Lung (tissue), 12 donors: Measurements from ENCODE around the gene NET1. TPM values are rescaled to one million over a fixed set of nuclear protein-coding genes. Genes with fewer than 3 reads are reported as not detected.

Source experiments
- ATAC-seq: fragments of 200-7000 bp; cut with Tn5 transposase; one replicate; pipeline ENCODE4 v1.9.1; 2020; ENCODE audit warnings: moderate number of reproducible peaks; ENCODE audit not compliant: insufficient read depth, low FRiP score
- DNase-seq, 3 donors: peaks; one replicate each; pipeline ENCODE4 v3.0.0-alpha.2; 2013 to 2017
- H3K27ac ChIP-seq, 2 donors: one replicate each; pipeline ENCODE4 v1.5.1; 2013; ENCODE audit warnings: mild to moderate bottlenecking in 2 of 2, moderate library complexity in 2 of 2, control low read depth in 1 of 2, inconsistent platforms in 1 of 2, low read depth in 1 of 2, low read length in 1 of 2
- H3K27me3 ChIP-seq, 3 donors: one replicate each; pipeline ENCODE4 v1.5.1; 2013; ENCODE audit warnings: low read length in 2 of 3; ENCODE audit not compliant: control insufficient read depth in 3 of 3, insufficient read depth in 3 of 3
- H3K36me3 ChIP-seq, 4 donors: one replicate each; pipeline ENCODE4 v1.5.1; 2013; ENCODE audit warnings: low read length in 4 of 4, mild to moderate bottlenecking in 1 of 4, moderate library complexity in 1 of 4; ENCODE audit not compliant: control insufficient read depth in 4 of 4, insufficient read depth in 4 of 4
- H3K4me1 ChIP-seq, 5 donors: one replicate each; pipeline ENCODE4 v1.5.1; 2013; ENCODE audit warnings: low read length in 5 of 5, mild to moderate bottlenecking in 2 of 5, moderate library complexity in 1 of 5; ENCODE audit not compliant: control insufficient read depth in 5 of 5, insufficient read depth in 5 of 5
- H3K4me3 ChIP-seq: one replicate; pipeline ENCODE4 v1.5.1; 2013; ENCODE audit warnings: mild to moderate bottlenecking, control low read depth, moderate library complexity
- H3K9ac ChIP-seq, 2 donors: one replicate each; pipeline ENCODE4 v1.5.1; 2013; ENCODE audit warnings: low read length in 2 of 2, control low read depth in 1 of 2; ENCODE audit not compliant: insufficient read depth in 1 of 2
- H3K9me3 ChIP-seq, 4 donors: one replicate each; pipeline ENCODE4 v1.5.1; 2013; ENCODE audit warnings: low read length in 3 of 4, mild to moderate bottlenecking in 1 of 4, moderate library complexity in 1 of 4; ENCODE audit not compliant: control insufficient read depth in 4 of 4, insufficient read depth in 3 of 4
- CTCF ChIP-seq: IDR thresholded peaks from 2 replicates; pipeline ENCODE4 v1.5.1; 2012; ENCODE audit warnings: mild to moderate bottlenecking; ENCODE audit errors: control extremely low read depth, extremely low read depth
- WGBS, 2 donors: extraction: QIAGEN DNeasy Blood & Tissue Kit; methylation state at CpG; one replicate each; pipeline ENCODE4 v1.1.7; 2013; 5-methylcytosine and 5-hydroxymethylcytosine counted together
- polyA plus RNA-seq, 2 donors: library from polyadenylated mRNA; stranded (reverse); fragments of 200-250 nt; gene quantifications; one replicate each; pipeline ENCODE4 v1.2.1, GENCODE V29; 2013
- total RNA-seq, 2 donors: library from RNA; depleted of rRNA in 1 of 2; stranded (reverse); fragments of >200 nt in 1 of 2; gene quantifications; one replicate each; pipeline ENCODE4 v1.2.1, GENCODE V29; 2014 to 2021
- donor health status: control.
- donor health status: control.
- donor health status: Bipolar disorder and iron deficiency.
- donor health status: healthy.
- donor health status: DM: yes; HTN: yes; CAD: no.

NET1 gene
- total and polyA plus RNA-seq, 4 donors, result 17.4 to 98.7 (median 35.9) TPM

- 90 to 91% methylated on average over 18 to 19 of the region's 19 CpGs for WGBS, 2 donors
- no peak overlapping the region for H3K9ac ChIP-seq
- TF ChIP-seq CTCF, result no peak
- ATAC-seq (no peak), DNase-seq (no peak)
- H3K36me3 ChIP-seq, result no peaks in the 10 kb centered on the region
- H3K27me3 ChIP-seq, result no peaks in the 10 kb centered on the region
- no peak overlapping the region for H3K27ac ChIP-seq
- peaks cover 0 to 31% (median 14%) of the 10 kb centered on the region in 5 donors for H3K4me1 ChIP-seq
- H3K4me3 ChIP-seq, result no peak overlapping the region
- H3K9me3 ChIP-seq, result no peaks in the 10 kb centered on the region
Measured at GRCh38 chr10:5506751-5507648, 94.6 kb downstream of the NET1 start.

GRCh38 chr10:5507649-5508131 lies 95.3 kb downstream of the NET1 start:
- no peak for DNase-seq
- Histone ChIP-seq H3K9me3 (no peaks in the 10 kb centered on the region), H3K4me3 (no peak overlapping the region), H3K36me3 (no peaks in the 10 kb centered on the region), H3K9ac (no peak overlapping the region), H3K4me1 (peaks cover 0 to 27% (median 11%) of the 10 kb centered on the region in 5 donors), H3K27me3 (no peaks in the 10 kb centered on the region), H3K27ac (no peak overlapping the region)
- no peak for ATAC-seq
- WGBS, 2 donors, result 92 to 94% methylated on average over 14 of the region's 14 CpGs
- no peak for TF ChIP-seq CTCF

GRCh38 chr10:5508161-5508604 lies 95.8 kb downstream of the NET1 start:
- DNase-seq, result no peak
- no peak for TF ChIP-seq CTCF
- H3K4me1 ChIP-seq, result peaks cover 0 to 22% (median 6%) of the 10 kb centered on the region in 5 donors
- ATAC-seq, result no peak
- H3K9me3 ChIP-seq, result no peaks in the 10 kb centered on the region
- WGBS, 2 donors, result 91 to 94% methylated on average over 18 of the region's 18 CpGs
- no peak overlapping the region for H3K27ac ChIP-seq
- H3K27me3 ChIP-seq, result no peaks in the 10 kb centered on the region
- no peak overlapping the region for H3K4me3 ChIP-seq
- H3K9ac ChIP-seq, result no peak overlapping the region
- H3K36me3 ChIP-seq, result no peaks in the 10 kb centered on the region

Other genes starting within 250 kb of the NET1 start
- under 1 TPM in 1 of 2 donors, not detected in 1; 0.46 TPM for gene AKR1C8, start 227.4 kb upstream of the NET1 start, total RNA-seq
- gene AKR1C8, start 227.4 kb upstream of the NET1 start, polyA plus RNA-seq, result under 1 TPM; 0.03 to 0.18 TPM
- not detected for gene AKR1C4, start 215.7 kb upstream of the NET1 start, total RNA-seq
- gene AKR1C4, start 215.7 kb upstream of the NET1 start, polyA plus RNA-seq, result under 1 TPM in 1 of 2 donors, not detected in 1; 0.02 TPM
- under 1 TPM; 0.28 to 0.77 TPM for gene UCN3, start 47.6 kb upstream of the NET1 start, total RNA-seq
- gene UCN3, start 47.6 kb upstream of the NET1 start, polyA plus RNA-seq, result under 1 TPM; 0.17 to 0.77 TPM
- under 1 TPM in 1 of 2 donors, not detected in 1; 0.12 TPM for gene TUBAL3, start 7.7 kb upstream of the NET1 start, total RNA-seq
- under 1 TPM; 0.06 TPM for gene TUBAL3, start 7.7 kb upstream of the NET1 start, polyA plus RNA-seq
- gene CALML5, start 87.0 kb downstream of the NET1 start, total RNA-seq, result not detected
- not detected for gene CALML5, start 87.0 kb downstream of the NET1 start, polyA plus RNA-seq
- under 1 TPM in 1 of 2 donors, not detected in 1; 0.11 TPM for gene CALML3, start 112.4 kb downstream of the NET1 start, total RNA-seq
- under 1 TPM; 0.02 to 0.04 TPM for gene CALML3, start 112.4 kb downstream of the NET1 start, polyA plus RNA-seq